SJCRH30 (cell line): ENCODE results near the gene CIRBP. TPM values are rescaled to one million over a fixed set of nuclear protein-coding genes. Genes with fewer than 3 reads are reported as not detected.

Source experiments
- DNase-seq, 2 experiments: peaks; one replicate each; pipeline ENCODE4 v3.0.0-alpha.2; 2015 to 2020
- H3K27ac ChIP-seq: fragments of 250-450 bp; sonication (Bioruptor Pico); 2 replicates; pipeline ENCODE4 v1.5.1; 2020; ENCODE audit warnings: mild to moderate bottlenecking, moderate library complexity
- H3K27me3 ChIP-seq: fragments of 250-450 bp; sonication (Bioruptor Pico); 2 replicates; pipeline ENCODE4 v1.5.1; 2020; ENCODE audit warnings: mild to moderate bottlenecking, moderate library complexity
- H3K36me3 ChIP-seq: fragments of 250-450 bp; sonication (Bioruptor Pico); 2 replicates; pipeline ENCODE4 v1.5.1; 2020; ENCODE audit warnings: mild to moderate bottlenecking, moderate library complexity
- H3K4me1 ChIP-seq: fragments of 250-450 bp; sonication (Bioruptor Pico); 2 replicates; pipeline ENCODE4 v1.5.1; 2020; ENCODE audit warnings: mild to moderate bottlenecking, moderate library complexity
- H3K4me3 ChIP-seq: fragments of 250-450 bp; sonication (Bioruptor Pico); 2 replicates; pipeline ENCODE4 v1.5.1; 2020; ENCODE audit warnings: mild to moderate bottlenecking, moderate library complexity
- H3K9me3 ChIP-seq: fragments of 250-450 bp; sonication (Bioruptor Pico); replicated peaks from 2 replicates; pipeline ENCODE4 v1.5.1; 2020; ENCODE audit warnings: mild to moderate bottlenecking, moderate library complexity
- total RNA-seq: library from RNA; depleted of rRNA; stranded (reverse); fragments of >200 nt; shearing (Covaris generic); gene quantifications from 2 replicates; pipeline ENCODE4 v1.2.3, GENCODE V29; 2014

Gene CIRBP
- total RNA-seq, 1 experiment from 2014 or later = 181 TPM

DNA sequence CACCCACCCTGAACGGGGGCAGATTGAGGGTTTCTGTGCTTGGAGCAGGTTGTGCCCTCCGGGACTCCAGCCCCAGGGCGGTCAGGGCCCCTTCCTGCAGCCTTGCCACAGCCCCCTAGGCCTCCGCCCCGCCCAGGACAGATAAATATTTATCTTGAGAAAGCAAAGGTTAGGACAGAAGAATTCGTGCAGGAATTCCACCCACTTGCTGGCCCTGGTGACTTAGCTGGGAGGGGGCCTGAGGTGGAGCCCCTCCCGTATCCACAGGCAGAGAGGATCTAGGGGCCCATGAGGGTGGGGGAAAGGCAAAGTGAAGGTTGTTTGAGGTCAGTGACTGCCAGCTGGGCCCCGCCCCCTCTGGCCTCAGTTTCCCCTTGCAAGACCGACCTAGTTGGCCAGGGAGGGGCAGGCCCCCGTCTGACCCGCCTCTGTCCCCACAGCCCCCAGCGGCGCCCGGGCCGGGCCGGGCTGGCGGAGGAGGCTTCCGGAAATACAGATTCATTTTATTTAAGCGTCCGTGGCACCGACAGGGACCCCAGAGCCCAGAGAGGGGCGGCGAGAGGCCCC is 15.5 kb upstream of the CIRBP start:
- Histone ChIP-seq H3K27me3 (no peaks in the 10 kb centered on the region), H3K9me3 (no peaks in the 10 kb centered on the region), H3K4me1 (peaks cover 13% of the 10 kb centered on the region), H3K36me3 (peaks cover 44% of the 10 kb centered on the region), H3K4me3 (no peak overlapping the region), H3K27ac (peak overlapping the region; percentile 19; the same call in 1 of the 2 replicates)
- DNase-seq = no peak

DNA sequence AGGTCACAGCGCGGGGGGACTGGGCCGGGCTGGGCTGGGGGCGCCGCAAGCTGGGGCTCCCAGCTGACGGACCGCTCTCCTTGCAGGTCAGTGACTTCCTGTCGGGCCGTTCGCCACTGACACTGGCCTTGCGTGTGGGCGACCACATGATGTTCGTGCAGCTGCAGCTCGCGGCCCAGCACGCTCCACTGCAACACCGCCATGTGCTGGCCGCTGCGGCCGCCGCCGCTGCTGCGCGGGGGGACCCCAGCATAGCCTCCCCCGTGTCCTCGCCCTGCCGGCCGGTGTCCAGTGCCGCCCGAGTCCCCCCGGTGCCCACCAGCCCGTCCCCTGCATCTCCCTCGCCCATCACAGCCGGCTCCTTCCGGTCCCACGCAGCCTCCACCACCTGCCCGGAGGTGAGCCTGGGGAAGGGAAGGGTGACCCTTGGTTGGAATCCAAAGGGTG is 15.0 kb upstream of the CIRBP start:
- H3K9me3 ChIP-seq = no peaks in the 10 kb centered on the region
- peaks cover 13% of the 10 kb centered on the region for H3K4me1 ChIP-seq
- H3K36me3 ChIP-seq = peaks cover 44% of the 10 kb centered on the region
- no peaks in the 10 kb centered on the region for H3K27me3 ChIP-seq
- no peak for DNase-seq
- H3K4me3 ChIP-seq = no peak overlapping the region
- H3K27ac ChIP-seq = no peak overlapping the region

DNA sequence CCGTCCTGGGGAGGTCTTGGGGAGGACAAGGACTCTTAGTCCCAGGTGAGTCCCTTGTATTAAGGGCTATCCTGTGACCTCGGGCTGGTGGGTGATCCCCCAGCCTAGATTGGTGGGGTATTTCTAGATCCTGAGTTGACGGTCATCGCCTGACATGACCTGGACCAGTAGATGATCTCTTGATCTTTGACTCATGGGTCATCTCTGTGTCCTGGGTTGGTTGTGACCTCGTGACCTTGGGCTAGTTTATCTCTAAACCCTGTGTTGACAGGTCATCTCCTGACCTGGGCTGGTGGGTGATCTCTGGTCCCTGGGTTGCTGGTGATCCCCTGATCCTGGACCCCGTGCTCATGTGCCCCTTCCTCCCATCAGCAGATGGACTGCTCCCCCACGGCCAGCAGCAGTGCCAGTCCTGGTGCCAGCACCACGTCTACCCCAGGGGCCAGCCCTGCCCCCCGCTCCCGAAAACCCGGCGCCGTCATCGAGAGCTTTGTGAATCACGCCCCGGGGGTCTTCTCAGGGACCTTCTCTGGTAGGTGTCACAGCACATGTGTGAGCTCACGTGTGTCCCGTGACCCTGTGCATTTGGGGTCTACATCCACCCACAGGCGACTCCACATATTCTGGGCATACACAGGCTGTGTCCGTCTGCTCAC is 14.5 kb upstream of the CIRBP start:
- Histone ChIP-seq H3K4me3 (no peak overlapping the region), H3K27ac (no peak overlapping the region), H3K27me3 (no peaks in the 10 kb centered on the region), H3K36me3 (peaks cover 44% of the 10 kb centered on the region), H3K4me1 (peaks cover 13% of the 10 kb centered on the region), H3K9me3 (no peaks in the 10 kb centered on the region)
- no peak for DNase-seq

DNA sequence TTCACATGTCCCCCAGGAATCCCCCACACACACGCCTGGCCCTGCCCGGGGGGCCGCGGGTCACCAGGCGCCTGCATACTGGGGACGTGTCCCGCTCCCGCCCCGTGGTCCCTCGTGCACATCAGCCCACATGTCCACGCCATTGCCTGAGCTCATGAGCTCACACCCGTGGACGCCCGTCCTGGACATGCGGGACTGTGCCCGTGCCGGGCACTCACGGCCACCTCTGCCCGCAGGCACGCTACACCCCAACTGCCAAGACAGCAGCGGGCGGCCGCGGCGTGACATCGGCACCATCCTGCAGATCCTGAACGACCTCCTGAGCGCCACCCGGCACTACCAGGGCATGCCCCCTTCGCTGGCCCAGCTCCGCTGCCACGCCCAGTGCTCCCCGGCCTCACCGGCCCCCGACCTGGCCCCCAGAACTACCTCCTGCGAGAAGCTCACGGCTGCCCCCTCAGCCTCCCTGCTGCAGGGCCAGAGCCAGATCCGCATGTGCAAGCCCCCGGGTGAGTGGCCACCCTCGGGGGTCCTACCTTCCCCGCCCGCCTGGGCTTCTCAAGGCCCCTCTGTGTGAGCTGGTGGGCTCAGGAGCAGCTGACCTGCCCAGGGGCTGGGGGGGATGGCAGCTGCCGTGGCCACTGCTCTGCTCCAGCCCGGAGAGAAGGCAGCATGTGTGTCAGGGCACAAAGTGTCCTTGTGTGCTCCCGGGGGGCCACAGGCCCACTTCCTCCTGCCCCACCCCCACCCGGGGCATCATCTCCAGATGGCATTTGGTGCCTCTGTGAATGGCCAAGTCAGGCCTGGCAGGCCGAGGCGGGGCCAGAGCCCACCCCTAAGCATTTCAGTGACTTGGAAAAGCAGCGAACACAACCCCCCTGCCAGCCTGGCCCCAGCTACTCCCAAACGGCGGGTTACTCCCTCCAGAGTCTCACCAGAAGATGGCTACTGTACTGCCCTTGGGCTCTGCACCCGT is 13.7 kb upstream of the CIRBP start:
- no peak for DNase-seq
- Histone ChIP-seq H3K4me1 (peaks cover 16% of the 10 kb centered on the region), H3K27ac (no peak overlapping the region), H3K36me3 (peaks cover 41% of the 10 kb centered on the region), H3K27me3 (no peaks in the 10 kb centered on the region), H3K9me3 (no peaks in the 10 kb centered on the region), H3K4me3 (no peak overlapping the region)

DNA sequence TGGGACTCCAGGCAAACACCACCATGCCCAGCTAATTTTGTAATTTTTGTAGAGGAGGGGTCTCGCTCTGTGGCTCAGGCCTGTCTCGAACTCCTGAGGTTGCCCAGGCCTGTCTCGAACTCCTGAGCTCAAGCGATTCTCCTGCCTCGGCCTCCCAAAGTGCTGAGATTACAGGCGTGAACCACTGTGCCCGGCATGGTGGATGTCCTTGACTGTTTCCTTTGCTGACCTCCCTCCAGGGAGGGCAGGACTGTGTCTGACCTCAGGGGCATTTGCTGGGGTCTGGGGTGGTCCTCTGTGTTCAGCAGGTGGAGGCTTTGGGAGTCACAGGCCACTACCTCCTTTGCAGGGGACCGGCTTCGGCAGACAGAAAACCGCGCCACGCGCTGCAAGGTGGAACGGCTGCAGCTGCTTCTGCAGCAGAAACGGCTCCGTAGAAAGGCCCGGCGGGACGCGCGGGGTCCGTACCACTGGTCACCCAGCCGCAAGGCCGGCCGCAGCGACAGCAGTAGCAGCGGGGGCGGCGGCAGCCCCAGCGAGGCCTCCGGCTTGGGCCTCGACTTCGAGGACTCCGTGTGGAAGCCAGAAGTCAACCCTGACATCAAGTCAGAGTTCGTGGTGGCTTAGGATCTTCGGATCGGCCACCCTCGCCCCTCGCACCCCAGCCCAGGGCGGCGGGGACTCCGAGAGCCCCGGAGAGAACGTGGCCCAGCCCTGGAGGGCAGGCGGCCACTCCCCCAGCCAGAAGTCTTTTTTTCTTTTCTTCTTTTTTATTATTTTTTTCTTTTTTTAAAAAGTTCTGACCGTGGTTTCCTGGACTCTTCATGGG is 12.3 kb upstream of the CIRBP start:
- H3K36me3 ChIP-seq = peaks cover 30% of the 10 kb centered on the region
- no peaks in the 10 kb centered on the region for H3K9me3 ChIP-seq
- H3K27me3 ChIP-seq = no peaks in the 10 kb centered on the region
- H3K27ac ChIP-seq = no peak overlapping the region
- no peak overlapping the region for H3K4me3 ChIP-seq
- no peak for DNase-seq
- H3K4me1 ChIP-seq = peaks cover 11% of the 10 kb centered on the region

DNA sequence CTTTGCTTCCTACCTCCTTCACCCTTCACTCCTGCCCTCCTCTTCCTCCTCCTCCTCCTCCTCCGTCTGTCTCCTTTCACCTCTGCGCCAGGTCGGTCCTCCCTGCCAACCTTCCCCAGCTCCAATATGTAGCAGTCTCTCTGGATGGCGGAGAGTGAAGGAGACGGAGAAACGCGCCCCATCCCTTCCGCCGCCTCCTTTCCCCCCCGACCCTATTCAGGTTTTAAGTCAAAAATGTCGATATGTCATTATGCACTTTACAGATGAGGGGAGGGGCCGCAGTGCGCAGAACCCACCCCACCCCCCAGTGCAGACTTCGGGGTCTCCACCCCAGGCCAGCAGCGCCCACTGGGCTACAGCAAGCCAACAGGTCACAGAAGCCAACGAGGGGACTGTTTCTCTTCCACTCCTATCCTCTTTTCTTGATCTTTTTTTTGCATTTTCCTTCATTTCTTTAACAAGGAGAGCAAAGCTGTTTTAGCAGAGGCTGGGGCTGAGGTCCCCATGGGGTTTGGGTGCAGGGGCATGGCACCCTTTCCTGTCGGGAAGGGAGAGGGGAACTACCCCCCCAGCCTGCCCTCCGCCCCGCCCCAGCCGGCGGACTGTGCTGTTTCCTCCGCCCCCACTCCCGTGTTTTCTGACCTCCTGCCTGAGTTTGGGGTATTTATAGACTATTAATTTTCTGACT is 11.5 kb upstream of the CIRBP start:
- no peak for DNase-seq
- H3K4me3 ChIP-seq = no peak overlapping the region
- no peaks in the 10 kb centered on the region for H3K27me3 ChIP-seq
- H3K36me3 ChIP-seq = peaks cover 29% of the 10 kb centered on the region
- H3K27ac ChIP-seq = no peak overlapping the region
- peaks cover 15% of the 10 kb centered on the region; the same call in 1 of the 2 replicates for H3K4me1 ChIP-seq
- no peaks in the 10 kb centered on the region for H3K9me3 ChIP-seq

DNA sequence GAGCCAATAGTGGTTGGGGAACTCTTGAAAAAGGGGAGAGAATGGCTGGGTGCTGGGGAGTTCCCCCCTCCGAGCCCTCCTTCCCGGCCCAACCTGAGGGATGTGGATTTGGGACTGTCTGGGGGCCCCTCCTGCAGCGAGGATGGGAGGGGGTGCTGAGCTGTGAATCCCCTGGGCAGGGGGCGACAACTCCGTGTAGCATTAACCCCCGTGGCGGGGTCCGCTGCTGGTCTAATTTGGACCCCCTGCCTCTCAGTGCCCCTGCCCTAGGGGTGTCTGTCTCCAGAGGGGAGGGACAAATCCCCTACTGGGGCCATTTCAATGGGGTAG is 11.0 kb upstream of the CIRBP start:
- Histone ChIP-seq H3K9me3 (no peaks in the 10 kb centered on the region), H3K4me1 (peaks cover 20% of the 10 kb centered on the region; the same call in 1 of the 2 replicates), H3K27ac (no peak overlapping the region), H3K27me3 (no peaks in the 10 kb centered on the region), H3K36me3 (peaks cover 29% of the 10 kb centered on the region), H3K4me3 (no peak overlapping the region)
- DNase-seq = no peak

DNA sequence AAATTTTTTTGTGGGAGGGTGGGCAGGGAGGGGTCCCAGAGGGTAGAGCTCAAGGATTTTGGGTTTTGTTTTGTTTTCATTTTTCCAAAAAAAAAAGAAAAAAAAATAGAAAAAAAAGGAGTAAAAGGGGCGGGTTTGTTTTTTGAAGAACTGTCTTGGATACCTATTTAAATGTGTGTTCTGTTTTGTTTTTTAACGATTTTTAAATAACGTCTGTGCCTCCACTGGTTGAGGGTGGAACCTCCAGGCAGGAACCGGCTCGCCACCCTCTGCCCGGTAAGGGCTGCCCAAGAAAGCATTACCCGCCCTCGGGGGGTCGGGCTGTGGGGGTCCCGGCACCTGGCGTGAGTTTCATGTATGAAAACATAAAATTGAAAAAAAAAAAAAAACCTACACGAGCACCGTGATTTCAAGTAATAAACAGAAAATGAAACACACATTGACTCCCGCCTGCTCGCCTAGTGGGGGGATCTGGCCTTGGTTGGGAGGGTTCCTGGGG is 10.4 kb upstream of the CIRBP start:
- H3K27me3 ChIP-seq = no peaks in the 10 kb centered on the region
- H3K4me1 ChIP-seq = peaks cover 20% of the 10 kb centered on the region; the same call in 1 of the 2 replicates
- DNase-seq = no peak
- no peak overlapping the region for H3K4me3 ChIP-seq
- no peaks in the 10 kb centered on the region for H3K9me3 ChIP-seq
- H3K36me3 ChIP-seq = peaks cover 26% of the 10 kb centered on the region
- H3K27ac ChIP-seq = no peak overlapping the region

DNA sequence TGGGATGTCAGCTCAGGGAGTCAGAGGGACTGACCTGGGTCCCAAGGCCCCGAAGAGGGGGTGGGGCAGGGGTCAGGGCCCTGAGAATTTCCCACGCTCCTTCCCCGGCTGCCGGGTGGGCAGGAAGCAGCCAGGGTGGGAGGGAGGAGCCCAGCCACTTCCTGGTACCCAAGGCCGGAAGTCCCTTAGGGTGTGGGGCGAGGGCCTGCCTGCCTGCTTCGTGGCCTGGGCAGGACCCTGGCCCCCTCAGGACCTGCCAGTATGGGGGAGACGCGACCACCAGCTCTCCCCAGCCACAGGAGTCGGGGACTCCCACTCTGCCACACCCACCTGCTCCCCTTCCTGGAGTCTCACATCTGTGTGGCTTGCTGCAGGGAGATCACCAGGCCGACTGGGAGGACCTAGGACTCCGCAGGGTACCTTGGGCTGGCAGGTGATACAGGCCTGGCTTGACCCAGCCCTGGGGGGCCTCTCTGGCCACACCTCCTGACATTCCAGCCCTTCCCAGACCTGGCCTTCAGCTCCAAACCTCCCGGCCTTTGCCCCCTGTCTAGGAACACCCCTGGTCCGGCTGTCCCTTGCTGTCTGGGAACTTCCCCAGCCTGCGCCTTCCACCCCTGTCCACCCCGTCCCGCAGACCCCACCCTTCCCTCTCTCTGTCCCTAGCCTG is 9.8 kb upstream of the CIRBP start:
- Histone ChIP-seq H3K9me3 (no peaks in the 10 kb centered on the region), H3K27ac (no peak overlapping the region), H3K36me3 (peaks cover 22% of the 10 kb centered on the region), H3K27me3 (no peaks in the 10 kb centered on the region), H3K4me3 (no peak overlapping the region), H3K4me1 (peaks cover 19% of the 10 kb centered on the region; the same call in 1 of the 2 replicates)
- no peak for DNase-seq

DNA sequence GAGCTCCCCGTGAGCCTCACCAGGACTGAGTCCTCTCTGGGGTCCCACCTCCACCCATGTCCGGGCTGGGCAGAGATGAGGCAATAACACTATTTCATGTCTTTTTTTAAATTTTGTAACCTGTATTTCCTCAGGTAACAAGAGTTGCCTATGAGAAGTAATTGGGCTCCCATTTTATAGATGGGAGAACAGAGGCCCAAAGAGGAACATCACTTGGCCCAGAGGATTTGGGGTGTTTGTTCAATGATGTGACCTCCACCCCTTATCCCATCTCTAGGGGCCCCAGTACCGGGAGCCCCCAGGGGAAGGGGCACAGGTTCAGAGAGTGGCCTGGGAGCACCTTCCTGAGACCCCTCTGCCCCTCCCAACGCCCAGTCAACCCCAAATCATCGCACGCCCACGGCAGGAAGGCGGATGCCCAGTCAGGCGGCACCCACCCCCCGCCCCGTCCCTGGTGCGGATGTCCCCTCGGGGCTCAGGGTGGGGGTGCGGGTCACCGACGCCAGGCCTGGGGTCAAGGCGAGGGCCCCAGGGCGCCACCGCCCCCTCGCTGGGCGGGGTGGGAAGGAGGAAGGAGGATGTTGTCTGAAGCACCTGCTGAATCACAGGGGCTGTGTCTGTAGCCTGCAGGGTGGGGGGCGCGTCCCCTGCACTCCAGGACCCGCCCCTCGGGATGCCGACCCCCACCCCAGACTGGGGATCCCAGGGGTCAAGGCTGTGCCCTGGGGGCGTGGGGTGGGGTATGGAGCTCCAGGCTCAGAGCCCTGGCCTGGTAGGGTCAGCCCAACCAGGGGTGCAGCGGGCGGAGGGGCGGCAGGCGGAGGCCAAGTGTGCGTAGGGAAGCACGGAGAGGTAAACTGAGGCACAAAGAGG is 9.0 kb upstream of the CIRBP start:
- no peaks in the 10 kb centered on the region for H3K9me3 ChIP-seq
- peak overlapping the region; percentile 62 for H3K4me3 ChIP-seq
- no peak for DNase-seq
- H3K27me3 ChIP-seq = no peaks in the 10 kb centered on the region
- H3K27ac ChIP-seq = no peak overlapping the region
- peaks cover 27% of the 10 kb centered on the region for H3K4me1 ChIP-seq
- peaks cover 14% of the 10 kb centered on the region for H3K36me3 ChIP-seq

DNA sequence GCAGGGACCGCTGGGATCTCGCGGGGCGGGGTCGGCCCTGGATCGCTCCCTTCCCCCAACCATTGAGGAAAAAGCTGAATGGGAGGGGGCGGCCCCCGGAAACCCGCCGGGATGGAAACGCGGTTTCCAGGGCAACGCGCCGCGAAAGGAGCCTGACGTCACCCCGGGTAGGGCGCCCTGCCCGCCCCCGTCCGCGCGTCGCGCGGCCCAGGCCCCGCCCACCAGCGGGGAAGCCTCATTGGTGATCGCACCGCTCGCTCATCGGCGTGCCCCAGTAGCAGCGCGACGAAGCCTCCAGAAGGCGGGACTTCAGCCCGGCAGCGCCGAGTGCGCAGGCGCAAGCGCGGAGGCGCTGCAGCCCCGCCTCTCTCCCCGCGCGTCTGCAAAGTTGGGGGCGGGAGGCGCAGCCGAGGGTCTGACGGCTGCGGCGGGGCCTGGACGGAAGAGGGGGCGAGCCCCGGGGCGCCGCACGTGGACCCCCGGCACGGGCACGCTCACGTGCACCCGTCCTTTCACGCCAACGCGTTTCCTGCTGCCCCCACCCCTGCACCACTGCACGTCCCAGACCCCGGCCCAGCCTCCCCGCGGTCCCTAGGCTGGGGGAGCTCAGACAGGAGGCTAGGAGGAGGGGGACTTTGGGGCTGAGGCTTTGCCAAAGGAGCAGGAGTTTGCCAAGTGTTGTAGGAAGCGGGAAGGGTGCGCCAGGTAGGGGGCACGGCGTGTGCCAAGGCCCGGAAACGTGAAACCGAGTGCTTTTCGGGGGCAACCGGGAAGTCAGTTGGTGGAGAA is 8.2 kb upstream of the CIRBP start:
- Histone ChIP-seq H3K9me3 (no peaks in the 10 kb centered on the region), H3K4me1 (peaks cover 32% of the 10 kb centered on the region), H3K27ac (peak overlapping the region; percentile 81; the same call in 1 of the 2 replicates), H3K36me3 (peaks cover 6% of the 10 kb centered on the region), H3K4me3 (peak overlapping the region; percentile 62), H3K27me3 (no peaks in the 10 kb centered on the region)
- peak; percentile 95 to 96 for DNase-seq

DNA sequence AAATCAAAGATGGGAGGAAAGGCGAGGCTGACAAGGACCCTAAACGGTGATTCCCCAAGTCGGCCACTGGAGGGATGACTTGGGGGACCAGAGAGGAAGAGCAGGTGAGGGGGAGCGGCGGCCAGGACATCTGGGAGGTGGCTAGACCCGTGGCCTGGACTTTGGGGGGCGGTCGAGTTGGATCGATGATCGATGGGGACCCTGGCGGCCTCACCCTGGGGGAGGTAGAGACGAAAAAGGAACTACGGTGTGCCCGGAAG is 7.7 kb upstream of the CIRBP start:
- Histone ChIP-seq H3K36me3 (peaks cover 4% of the 10 kb centered on the region), H3K27ac (peak overlapping the region; percentile 81; the same call in 1 of the 2 replicates)

More for the DNA sequence above, 7.7 kb upstream of the CIRBP start:
- H3K4me3 ChIP-seq = peak overlapping the region; percentile 62
- peaks cover 35% of the 10 kb centered on the region for H3K4me1 ChIP-seq
- DNase-seq = peak in 1 of 2 experiments; percentile 59
- no peaks in the 10 kb centered on the region for H3K9me3 ChIP-seq
- H3K27me3 ChIP-seq = no peaks in the 10 kb centered on the region
